SK-N-SH (cell line): Measurements from ENCODE around the gene MYPN.

Source experiments
- JUND ChIP-seq: IDR thresholded peaks from 2 replicates; pipeline ENCODE4 v1.4.0; 2012
- MAX ChIP-seq: IDR thresholded peaks from 2 replicates; pipeline ENCODE4 v1.4.0; 2012; ENCODE audit warnings: low read depth
- USF2 ChIP-seq: fragments of 150-350 bp; IDR thresholded peaks from 2 replicates; pipeline ENCODE4 v1.6.1; 2017; ENCODE audit warnings: antibody characterized with exemption, low read length, low read depth, borderline replicate concordance

- TF ChIP-seq MAX (no peak), USF2 (no peak), JUND (peak; percentile 51; the same call in 1 of the 2 replicates)
Measured at GRCh38 chr10:68132391-68132790, 23.1 kb downstream of the MYPN start.
